ENCODE measurements around the gene ULK2.
A peak's percentile ranks its signal among the peaks of the same experiment; 100 is the strongest.
"Not testable (repeated sequence)": the region's sequence is repeated elsewhere in the genome, so short reads cannot be mapped to it uniquely, and the experiment has no call there.

The ULK2 gene

GRCh38 chr17:19860647-19861177 lies 7.0 kb downstream of the ULK2 start:
- DNase-seq, result not testable (repeated sequence)

- no peak for DNase-seq
Observed at GRCh38 chr17:19857640-19858039, 10.1 kb downstream of the ULK2 start.

GRCh38 chr17:19833914-19834313 lies 33.8 kb downstream of the ULK2 start:
- DNase-seq, result no peak

GRCh38 chr17:19830061-19830460 lies 37.7 kb downstream of the ULK2 start:
- no peak for DNase-seq

- DNase-seq, result no peak
Observed at GRCh38 chr17:19812407-19812806, 55.3 kb downstream of the ULK2 start.

- DNase-seq, result no peak
Observed at GRCh38 chr17:19805006-19805405, 62.7 kb downstream of the ULK2 start.

GRCh38 chr17:19800571-19800970 lies 67.2 kb downstream of the ULK2 start:
- no peak for DNase-seq

- DNase-seq, result no peak
Observed at GRCh38 chr17:19799796-19800195, 67.9 kb downstream of the ULK2 start.

GRCh38 chr17:19796457-19796856 lies 71.3 kb downstream of the ULK2 start:
- no peak for DNase-seq

GRCh38 chr17:19791918-19792550 lies 75.7 kb downstream of the ULK2 start:
- DNase-seq, result no peak

GRCh38 chr17:19787733-19788357 lies 79.9 kb downstream of the ULK2 start:
- DNase-seq, result no peak

- no peak for DNase-seq
Observed at GRCh38 chr17:19785854-19786253, 81.9 kb downstream of the ULK2 start.

GRCh38 chr17:19781488-19782458 lies 86.0 kb downstream of the ULK2 start:
- DNase-seq, result no peak

- no peak for DNase-seq
Observed at GRCh38 chr17:19780846-19781245, 86.9 kb downstream of the ULK2 start.

GRCh38 chr17:19773534-19773933 lies 94.2 kb downstream of the ULK2 start:
- DNase-seq, result no peak

- DNase-seq, result no peak
Observed at GRCh38 chr17:19771971-19772630, 95.6 kb downstream of the ULK2 start.

GRCh38 chr17:19770985-19771735 lies 96.6 kb downstream of the ULK2 start:
- DNase-seq, result no peak

- DNase-seq, result no peak
Observed at GRCh38 chr17:19769946-19770652, 97.6 kb downstream of the ULK2 start.

- DNase-seq, result no peak
Observed at GRCh38 chr17:19768046-19768782, 99.5 kb downstream of the ULK2 start.

- DNase-seq, result peak; percentile 79
Observed at GRCh38 chr17:19766421-19767270, 101.1 kb downstream of the ULK2 start.
